Measurements from ENCODE around the gene ARTN.

The ARTN gene

GRCh38 chr1:43933386-43934100 lies at the start of gene ARTN:
Gene ARTN, plus strand, starts transcription at chr1:43933801. Its CDS starts 1,856 bp downstream, at chr1:43935657.
- DNase-seq = peak; percentile 22 to 36

GRCh38 chr1:43885279-43885801 lies 48.3 kb upstream of the ARTN start:
- DNase-seq = no peak

GRCh38 chr1:43887748-43888147 lies 45.9 kb upstream of the ARTN start:
- no peak for DNase-seq

GRCh38 chr1:43890815-43891214 lies 42.8 kb upstream of the ARTN start:
- DNase-seq = no peak

- no peak for DNase-seq
Measured at GRCh38 chr1:43893006-43893405, 40.6 kb upstream of the ARTN start.

GRCh38 chr1:43898981-43899380 lies 34.6 kb upstream of the ARTN start:
- no peak for DNase-seq

GRCh38 chr1:43900386-43900785 lies 33.2 kb upstream of the ARTN start:
- DNase-seq = no peak

- no peak for DNase-seq
Measured at GRCh38 chr1:43901196-43901961, 32.2 kb upstream of the ARTN start.

- no peak for DNase-seq
Measured at GRCh38 chr1:43902058-43902831, 31.4 kb upstream of the ARTN start.

GRCh38 chr1:43904660-43905551 lies 28.7 kb upstream of the ARTN start:
- no peak for DNase-seq

- no peak for DNase-seq
Measured at GRCh38 chr1:43908226-43908625, 25.4 kb upstream of the ARTN start.

- no peak for DNase-seq
Measured at GRCh38 chr1:43908858-43909257, 24.7 kb upstream of the ARTN start.

- DNase-seq = no peak
Measured at GRCh38 chr1:43910343-43910742, 23.3 kb upstream of the ARTN start.

- no peak for DNase-seq
Measured at GRCh38 chr1:43912607-43913006, 21.0 kb upstream of the ARTN start.

GRCh38 chr1:43913051-43913501 lies 20.5 kb upstream of the ARTN start:
- no peak for DNase-seq

- DNase-seq = no peak
Measured at GRCh38 chr1:43913666-43914360, 19.8 kb upstream of the ARTN start.

GRCh38 chr1:43914576-43915525 lies 18.8 kb upstream of the ARTN start:
- no peak for DNase-seq

GRCh38 chr1:43919906-43920305 lies 13.7 kb upstream of the ARTN start:
- no peak for DNase-seq

- no peak for DNase-seq
Measured at GRCh38 chr1:43921022-43921421, 12.6 kb upstream of the ARTN start.

GRCh38 chr1:43924516-43924915 lies 9.1 kb upstream of the ARTN start:
- DNase-seq = no peak
